Hepatocyte (in vitro differentiated cells): ENCODE results near the gene ATP5MC2. TPM values are rescaled to one million over a fixed set of nuclear protein-coding genes. Genes with fewer than 3 reads are reported as not detected.
A peak's percentile ranks its signal among the peaks of the same experiment; 100 is the strongest.

Experiments used
- DNase-seq: peaks from one replicate; pipeline ENCODE4 v3.0.0-alpha.2; 2016; ENCODE audit warnings: low spot score
- H2AFZ ChIP-seq: fragments of 200-600 bp; sonication (generic); 2 replicates; pipeline ENCODE4 v1.6.0; 2016; ENCODE audit warnings: antibody characterized with exemption, mild to moderate bottlenecking
- H3K27ac ChIP-seq: fragments of 200-600 bp; sonication (generic); 2 replicates; pipeline ENCODE4 v1.5.1; 2016; ENCODE audit warnings: mild to moderate bottlenecking
- H3K27me3 ChIP-seq: fragments of 200-600 bp; sonication (generic); 2 replicates; pipeline ENCODE4 v1.6.1; 2016
- H3K36me3 ChIP-seq: fragments of 200-600 bp; sonication (generic); replicated peaks from 2 replicates; pipeline ENCODE4 v1.5.1; 2016; ENCODE audit warnings: low read depth; ENCODE audit not compliant: insufficient read depth
- H3K4me1 ChIP-seq: fragments of 200-600 bp; sonication (generic); 2 replicates; pipeline ENCODE4 v1.5.1; 2016; ENCODE audit warnings: mild to moderate bottlenecking, moderate library complexity; ENCODE audit not compliant: insufficient read depth
- H3K4me2 ChIP-seq: fragments of 200-600 bp; sonication (generic); 2 replicates; pipeline ENCODE4 v1.6.0; 2016
- H3K4me3 ChIP-seq: fragments of 200-600 bp; sonication (generic); 2 replicates; pipeline ENCODE4 v1.5.1; 2016; ENCODE audit warnings: mild to moderate bottlenecking
- H3K79me2 ChIP-seq: fragments of 200-600 bp; sonication (generic); 2 replicates; pipeline ENCODE4 v1.6.0; 2017; ENCODE audit warnings: mild to moderate bottlenecking
- H3K9me2 ChIP-seq: fragments of 200-600 bp; sonication (generic); replicated peaks from 2 replicates; pipeline ENCODE4 v1.6.0; 2017; ENCODE audit warnings: mild to moderate bottlenecking; ENCODE audit not compliant: insufficient read depth
- H3K9me3 ChIP-seq: fragments of 200-600 bp; sonication (generic); 2 replicates; pipeline ENCODE4 v1.5.1; 2016; ENCODE audit warnings: low read depth, mild to moderate bottlenecking
- H4K20me1 ChIP-seq: fragments of 200-600 bp; sonication (generic); 2 replicates; pipeline ENCODE4 v1.6.0; 2016; ENCODE audit warnings: mild to moderate bottlenecking; ENCODE audit not compliant: insufficient read depth, poor library complexity, severe bottlenecking
- EZH2 ChIP-seq: fragments of 200-600 bp; sonication (generic); IDR thresholded peaks from 2 replicates; pipeline ENCODE4 v1.6.1; 2016; ENCODE audit warnings: antibody characterized with exemption, mild to moderate bottlenecking, borderline replicate concordance
- EZH2phosphoT487 ChIP-seq: fragments of 200-600 bp; sonication (generic); IDR thresholded peaks from one replicate; pipeline ENCODE4 v1.6.1; 2018; ENCODE audit warnings: antibody characterized with exemption, mild to moderate bottlenecking, low read depth, moderate library complexity; ENCODE audit not compliant: unreplicated experiment, severe bottlenecking
- WGBS: methylation state at CpG from one replicate; pipeline ENCODE4 v1.1.6; 2016; ENCODE audit warnings: low lambda C conversion rate; ENCODE audit errors: missing lambda C conversion rate; 5-methylcytosine and 5-hydroxymethylcytosine counted together
- polyA plus RNA-seq: library from polyadenylated mRNA; unstranded; fragments of >200 nt; fragmentation: Nextera tagmentation; extraction: Ambion mirVana; gene quantifications from 2 replicates; pipeline ENCODE4 v1.2.1, GENCODE V29; 2016
- total RNA-seq: library from RNA; depleted of rRNA; stranded (reverse); fragments of >200 nt; gene quantifications from 2 replicates; pipeline ENCODE4 v1.2.3, GENCODE V29; 2014
- TF ChIP-seq, protein P1 (sequence below): fragments of 200-600 bp; sonication (generic); IDR thresholded peaks from 2 replicates; pipeline ENCODE4 v1.5.1; 2016; ENCODE audit warnings: antibody characterized with exemption, mild to moderate bottlenecking; ENCODE audit not compliant: poor library complexity

The ATP5MC2 gene
- total and polyA plus RNA-seq, 2 experiments from 2014 or later, result 252 to 301 TPM

- no peak for DNase-seq
- TF ChIP-seq EZH2phosphoT487 (no peak), EZH2 (no peak)
- TF ChIP-seq, protein P1, sequence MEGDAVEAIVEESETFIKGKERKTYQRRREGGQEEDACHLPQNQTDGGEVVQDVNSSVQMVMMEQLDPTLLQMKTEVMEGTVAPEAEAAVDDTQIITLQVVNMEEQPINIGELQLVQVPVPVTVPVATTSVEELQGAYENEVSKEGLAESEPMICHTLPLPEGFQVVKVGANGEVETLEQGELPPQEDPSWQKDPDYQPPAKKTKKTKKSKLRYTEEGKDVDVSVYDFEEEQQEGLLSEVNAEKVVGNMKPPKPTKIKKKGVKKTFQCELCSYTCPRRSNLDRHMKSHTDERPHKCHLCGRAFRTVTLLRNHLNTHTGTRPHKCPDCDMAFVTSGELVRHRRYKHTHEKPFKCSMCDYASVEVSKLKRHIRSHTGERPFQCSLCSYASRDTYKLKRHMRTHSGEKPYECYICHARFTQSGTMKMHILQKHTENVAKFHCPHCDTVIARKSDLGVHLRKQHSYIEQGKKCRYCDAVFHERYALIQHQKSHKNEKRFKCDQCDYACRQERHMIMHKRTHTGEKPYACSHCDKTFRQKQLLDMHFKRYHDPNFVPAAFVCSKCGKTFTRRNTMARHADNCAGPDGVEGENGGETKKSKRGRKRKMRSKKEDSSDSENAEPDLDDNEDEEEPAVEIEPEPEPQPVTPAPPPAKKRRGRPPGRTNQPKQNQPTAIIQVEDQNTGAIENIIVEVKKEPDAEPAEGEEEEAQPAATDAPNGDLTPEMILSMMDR, result no peak
- H2AFZ ChIP-seq, result peak overlapping the region; percentile 93
- no peak overlapping the region for H3K4me3 ChIP-seq
- H3K27ac ChIP-seq, result peak overlapping the region; percentile 90
- no peaks in the 10 kb centered on the region for H3K36me3 ChIP-seq
- peak overlapping the region; percentile 85 for H3K4me2 ChIP-seq
- no peaks in the 10 kb centered on the region for H3K9me2 ChIP-seq
- peaks cover 19% of the 10 kb centered on the region for H3K79me2 ChIP-seq
- 55% methylated on average over 5 of the region's 5 CpGs for WGBS
- H3K4me1 ChIP-seq, result peaks cover 29% of the 10 kb centered on the region
- no peaks in the 10 kb centered on the region for H4K20me1 ChIP-seq
- H3K9me3 ChIP-seq, result no peaks in the 10 kb centered on the region
- peaks cover 8% of the 10 kb centered on the region for H3K27me3 ChIP-seq
Observed at GRCh38 chr12:53677800-53678148, 1.9 kb upstream of the ATP5MC2 start.

GRCh38 chr12:53677016-53677799 lies 1.3 kb upstream of the ATP5MC2 start:
- no peak for DNase-seq
- WGBS, result 7% methylated on average over 48 of the region's 51 CpGs
- H3K27ac ChIP-seq, result peak overlapping the region; percentile 90
- TF ChIP-seq, protein P1, result no peak
- no peak for TF ChIP-seq EZH2
- no peak for TF ChIP-seq EZH2phosphoT487
- H3K36me3 ChIP-seq, result no peaks in the 10 kb centered on the region
- no peaks in the 10 kb centered on the region for H3K9me3 ChIP-seq
- no peaks in the 10 kb centered on the region for H4K20me1 ChIP-seq
- H3K4me1 ChIP-seq, result peaks cover 29% of the 10 kb centered on the region
- peak overlapping the region; percentile 85 for H3K4me2 ChIP-seq
- peaks cover 24% of the 10 kb centered on the region for H3K79me2 ChIP-seq
- H3K4me3 ChIP-seq, result peak overlapping the region; percentile 35
- H2AFZ ChIP-seq, result peak overlapping the region; percentile 93
- no peaks in the 10 kb centered on the region for H3K9me2 ChIP-seq
- peaks cover 8% of the 10 kb centered on the region for H3K27me3 ChIP-seq

GRCh38 chr12:53676656-53677015 lies 753 bp upstream of the ATP5MC2 start:
- Histone ChIP-seq H3K9me3 (no peaks in the 10 kb centered on the region), H3K27me3 (peaks cover 8% of the 10 kb centered on the region), H3K79me2 (peaks cover 26% of the 10 kb centered on the region), H3K9me2 (no peaks in the 10 kb centered on the region), H2AFZ (peak overlapping the region; percentile 93), H3K27ac (peak overlapping the region; percentile 90), H3K36me3 (no peaks in the 10 kb centered on the region), H3K4me1 (peaks cover 29% of the 10 kb centered on the region), H4K20me1 (no peaks in the 10 kb centered on the region), H3K4me3 (peak overlapping the region; percentile 35), H3K4me2 (peak overlapping the region; percentile 85)
- 26% methylated on average over 12 of the region's 15 CpGs for WGBS
- DNase-seq, result peak; percentile 35
- TF ChIP-seq, protein P1, result no peak
- TF ChIP-seq EZH2phosphoT487 (no peak), EZH2 (no peak)
